Measurements from ENCODE around the gene FAM43B. TPM values are rescaled to one million over a fixed set of nuclear protein-coding genes. Genes with fewer than 3 reads are reported as not detected.

The FAM43B gene
- total RNA-seq, 2 donors from 2014 or later: 0.27 to 3.0 TPM

- ATAC-seq (ENCODE audit: insufficient number of reproducible peaks, low FRiP score, low read depth) (no peak), DNase-seq (ENCODE audit: low spot score) (no peak)
- Histone ChIP-seq H3K4me3 (peak overlapping the region; percentile 45), H3K27me3 (replicated peaks; ENCODE audit: insufficient read depth) (no peaks in the 10 kb centered on the region), H3K36me3 (no peaks in the 10 kb centered on the region), H3K27ac (no peak overlapping the region), H3K9me3 (no peaks in the 10 kb centered on the region), H3K4me1 (ENCODE audit: control insufficient read depth in 1 of 2, low read depth in 2 of 2) (peaks cover 0 to 22% of the 10 kb centered on the region in 2 donors)
- TF ChIP-seq CTCF (IDR thresholded peaks at IDR 0.05): no peak
Measured at GRCh38 chr1:20552728-20553445, 514 bp downstream of the FAM43B start.

GRCh38 chr1:20555025-20555757 lies 2.8 kb downstream of the FAM43B start:
- DNase-seq (ENCODE audit: low spot score): no peak
- Histone ChIP-seq H3K27ac (no peak overlapping the region), H3K4me1 (ENCODE audit: control insufficient read depth in 1 of 2, low read depth in 2 of 2) (peaks cover 0 to 22% of the 10 kb centered on the region in 2 donors), H3K27me3 (replicated peaks; ENCODE audit: insufficient read depth) (no peaks in the 10 kb centered on the region), H3K36me3 (no peaks in the 10 kb centered on the region), H3K9me3 (no peaks in the 10 kb centered on the region), H3K4me3 (no peak overlapping the region)
- no peak for TF ChIP-seq CTCF (IDR thresholded peaks at IDR 0.05)
- ATAC-seq (ENCODE audit: insufficient number of reproducible peaks, low FRiP score, low read depth): no peak

DNA sequence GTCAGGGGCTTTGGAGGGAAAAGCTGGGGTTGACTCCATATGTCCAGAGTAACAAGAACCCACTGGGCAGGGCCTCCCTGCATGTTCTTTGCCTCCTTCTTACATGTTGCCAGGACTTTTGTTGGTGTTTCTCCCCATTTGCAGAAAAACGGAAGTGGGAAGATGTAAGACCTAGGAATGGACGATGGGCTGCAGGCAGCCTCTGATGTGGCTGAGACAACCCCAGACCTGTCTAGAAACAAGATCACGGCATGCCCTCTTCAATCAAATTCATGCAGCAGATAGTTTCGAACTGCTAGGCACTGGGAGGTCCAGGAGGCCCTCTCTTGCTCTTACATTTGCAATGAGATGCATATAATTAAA lies 3.4 kb downstream of the FAM43B start:
- Histone ChIP-seq H3K36me3 (no peaks in the 10 kb centered on the region), H3K27me3 (replicated peaks; ENCODE audit: insufficient read depth) (no peaks in the 10 kb centered on the region), H3K27ac (no peak overlapping the region), H3K4me3 (no peak overlapping the region), H3K9me3 (no peaks in the 10 kb centered on the region), H3K4me1 (ENCODE audit: control insufficient read depth in 1 of 2, low read depth in 2 of 2) (peaks cover 0 to 22% of the 10 kb centered on the region in 2 donors)
- no peak for TF ChIP-seq CTCF (IDR thresholded peaks at IDR 0.05)
- ATAC-seq (ENCODE audit: insufficient number of reproducible peaks, low FRiP score, low read depth) (no peak), DNase-seq (ENCODE audit: low spot score) (no peak)

GRCh38 chr1:20558191-20558590 lies 5.8 kb downstream of the FAM43B start:
- no peaks in the 10 kb centered on the region for H3K27me3 ChIP-seq (replicated peaks; ENCODE audit: insufficient read depth)

More at GRCh38 chr1:20558191-20558590, 5.8 kb downstream of the FAM43B start:
- TF ChIP-seq CTCF (IDR thresholded peaks at IDR 0.05): no peak
- no peak overlapping the region for H3K4me3 ChIP-seq
- ATAC-seq (ENCODE audit: insufficient number of reproducible peaks, low FRiP score, low read depth): no peak
- H3K36me3 ChIP-seq: no peaks in the 10 kb centered on the region
- DNase-seq (ENCODE audit: low spot score): no peak
- H3K4me1 ChIP-seq (ENCODE audit: control insufficient read depth in 1 of 2, low read depth in 2 of 2): peaks cover 0 to 8% of the 10 kb centered on the region in 2 donors
- no peak overlapping the region for H3K27ac ChIP-seq
- no peaks in the 10 kb centered on the region for H3K9me3 ChIP-seq
